IPS-15b (cell line): Measurements from ENCODE around the gene PUSL1.
A peak's percentile ranks its signal among the peaks of the same experiment; 100 is the strongest.

Experiments
- H3K27me3 ChIP-seq: one replicate; pipeline ENCODE4 v1.6.1; 2013; ENCODE audit warnings: low read length; ENCODE audit not compliant: control insufficient read depth, insufficient read depth
- H3K36me3 ChIP-seq: one replicate; pipeline ENCODE4 v1.6.1; 2013; ENCODE audit warnings: low read length; ENCODE audit not compliant: control insufficient read depth, insufficient read depth
- H3K4me1 ChIP-seq: one replicate; pipeline ENCODE4 v1.6.1; 2013; ENCODE audit warnings: mild to moderate bottlenecking, low read length; ENCODE audit not compliant: control insufficient read depth, insufficient read depth
- H3K4me3 ChIP-seq: one replicate; pipeline ENCODE4 v1.5.1; 2013; ENCODE audit warnings: low read depth, low read length
- H3K9ac ChIP-seq: one replicate; pipeline ENCODE4 v1.6.1; 2013; ENCODE audit warnings: low read depth, mild to moderate bottlenecking, low read length
- H3K9me3 ChIP-seq: one replicate; pipeline ENCODE4 v1.6.1; 2013; ENCODE audit warnings: mild to moderate bottlenecking, low read length; ENCODE audit not compliant: control insufficient read depth, insufficient read depth

PUSL1 gene

DNA sequence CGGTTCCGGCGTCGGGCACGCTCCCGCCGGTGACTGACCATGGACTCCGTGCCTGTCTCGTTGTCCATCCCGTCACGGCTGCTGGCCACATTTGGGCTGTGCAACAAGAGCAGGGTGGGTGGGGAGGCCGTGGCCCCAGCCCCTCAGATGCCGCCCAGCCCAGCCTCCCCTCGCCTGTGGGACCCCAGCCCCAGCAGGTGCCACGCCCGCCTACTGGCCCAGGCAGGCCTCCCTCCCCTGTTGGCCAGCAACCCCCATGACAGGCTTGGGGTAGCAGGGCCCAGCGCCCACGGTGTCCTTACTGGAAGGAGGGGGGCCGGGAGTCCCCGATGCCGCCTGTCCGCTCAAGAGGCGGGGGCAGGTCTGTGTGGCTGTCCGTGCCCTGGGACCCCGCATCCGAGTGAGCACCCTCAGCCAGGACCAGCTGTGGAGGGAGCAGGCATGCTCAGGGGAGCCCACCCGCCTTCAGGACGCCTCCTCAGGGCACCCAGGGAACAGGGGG, 33.7 kb downstream of the PUSL1 start:
- no peak overlapping the region for H3K9ac ChIP-seq
- peaks cover 29% of the 10 kb centered on the region for H3K36me3 ChIP-seq
- H3K27me3 ChIP-seq, result no peaks in the 10 kb centered on the region
- H3K4me1 ChIP-seq, result no peaks in the 10 kb centered on the region
- no peak overlapping the region for H3K4me3 ChIP-seq
- H3K9me3 ChIP-seq, result no peaks in the 10 kb centered on the region

GRCh38 chr1:1342584-1343115, 34.3 kb downstream of the PUSL1 start:
- H3K9ac ChIP-seq, result no peak overlapping the region
- no peak overlapping the region for H3K4me3 ChIP-seq
- H3K9me3 ChIP-seq, result no peaks in the 10 kb centered on the region
- peaks cover 26% of the 10 kb centered on the region for H3K36me3 ChIP-seq
- no peaks in the 10 kb centered on the region for H3K27me3 ChIP-seq
- H3K4me1 ChIP-seq, result no peaks in the 10 kb centered on the region

DNA sequence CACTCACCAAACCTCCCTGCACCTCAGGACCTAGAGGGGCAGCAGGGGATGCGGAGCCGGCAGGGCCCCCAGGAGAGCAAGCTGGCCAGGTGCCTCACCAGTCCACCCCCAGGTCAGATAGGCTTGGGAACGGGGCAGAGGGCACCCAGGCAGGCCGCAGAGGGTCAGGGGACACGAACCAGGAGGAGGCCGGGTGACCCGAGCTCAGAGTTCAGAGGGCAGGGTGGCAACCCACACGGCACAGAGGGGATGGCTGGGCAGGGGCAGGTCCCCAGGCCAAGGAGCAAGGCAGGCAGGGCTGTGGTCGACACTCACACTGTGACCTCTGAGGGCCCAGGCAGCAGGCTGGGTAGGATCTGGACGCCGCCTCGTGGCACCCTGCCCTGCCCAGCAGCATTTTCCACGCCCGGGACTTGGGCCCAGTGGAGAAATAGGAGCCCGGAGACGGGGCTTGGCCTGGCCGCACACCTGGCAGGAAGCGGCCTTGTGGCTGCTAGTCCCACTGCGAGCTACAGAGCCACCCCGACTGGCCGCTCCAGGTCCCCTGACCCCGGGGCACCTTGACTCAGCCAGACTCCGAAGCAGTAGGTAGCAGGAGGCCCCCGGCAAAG, 35.5 kb downstream of the PUSL1 start:
- H3K4me1 ChIP-seq, result peaks cover 2% of the 10 kb centered on the region
- H3K4me3 ChIP-seq, result no peak overlapping the region
- H3K27me3 ChIP-seq, result no peaks in the 10 kb centered on the region
- no peak overlapping the region for H3K9ac ChIP-seq
- peaks cover 16% of the 10 kb centered on the region for H3K36me3 ChIP-seq
- H3K9me3 ChIP-seq, result no peaks in the 10 kb centered on the region

- Histone ChIP-seq H3K9me3 (no peaks in the 10 kb centered on the region), H3K4me1 (peaks cover 2% of the 10 kb centered on the region), H3K9ac (no peak overlapping the region), H3K4me3 (no peak overlapping the region), H3K27me3 (no peaks in the 10 kb centered on the region), H3K36me3 (peaks cover 11% of the 10 kb centered on the region)
These were observed 36.4 kb downstream of the PUSL1 start for GRCh38 chr1:1344655-1345361.

GRCh38 chr1:1345384-1345783, 37.0 kb downstream of the PUSL1 start:
- Histone ChIP-seq H3K9ac (no peak overlapping the region), H3K4me1 (peaks cover 2% of the 10 kb centered on the region), H3K9me3 (no peaks in the 10 kb centered on the region), H3K4me3 (no peak overlapping the region), H3K36me3 (peaks cover 11% of the 10 kb centered on the region), H3K27me3 (no peaks in the 10 kb centered on the region)

DNA sequence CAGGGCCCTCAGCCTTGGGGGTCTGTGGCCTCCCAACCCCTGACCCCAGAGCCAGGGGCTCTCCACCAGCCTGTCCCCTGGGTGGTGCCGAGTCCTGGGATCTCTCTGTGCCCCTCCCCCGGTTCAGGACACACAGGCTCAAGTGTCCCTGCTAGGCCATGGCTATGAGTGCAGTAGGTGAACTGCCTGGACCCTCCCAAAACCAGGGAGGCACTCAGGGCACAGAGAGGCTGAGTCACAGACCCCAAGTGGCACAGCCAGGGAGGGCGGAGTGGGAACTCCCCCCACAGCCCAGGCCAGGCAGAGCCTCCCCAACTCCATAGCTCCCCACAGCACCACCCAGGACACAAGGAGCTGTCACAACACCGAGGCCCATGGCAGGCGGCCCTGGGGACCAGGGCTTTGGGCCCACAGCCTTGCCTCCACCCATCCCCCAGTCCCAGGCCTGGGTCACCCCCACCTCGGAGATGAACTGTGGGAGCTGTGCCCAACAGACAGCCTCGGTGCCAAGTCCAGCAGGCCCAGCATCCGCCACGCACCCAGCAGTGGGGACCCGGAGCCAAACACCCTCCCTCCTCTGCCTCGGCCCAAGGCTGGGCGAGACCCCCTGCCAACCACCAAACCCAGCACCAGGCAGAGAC, 37.6 kb downstream of the PUSL1 start:
- Histone ChIP-seq H3K4me1 (peaks cover 2% of the 10 kb centered on the region), H3K9me3 (no peaks in the 10 kb centered on the region), H3K36me3 (peaks cover 6% of the 10 kb centered on the region), H3K9ac (peak overlapping the region; percentile 54), H3K4me3 (no peak overlapping the region), H3K27me3 (no peaks in the 10 kb centered on the region)

- H3K9ac ChIP-seq, result no peak overlapping the region
- H3K36me3 ChIP-seq, result peaks cover under 1% of the 10 kb centered on the region
- peaks cover 2% of the 10 kb centered on the region for H3K4me1 ChIP-seq
- H3K27me3 ChIP-seq, result no peaks in the 10 kb centered on the region
- H3K9me3 ChIP-seq, result no peaks in the 10 kb centered on the region
- no peak overlapping the region for H3K4me3 ChIP-seq
These were observed 38.1 kb downstream of the PUSL1 start for GRCh38 chr1:1346501-1346890.

- no peaks in the 10 kb centered on the region for H3K27me3 ChIP-seq
- peak overlapping the region; percentile 52 for H3K4me3 ChIP-seq
- peaks cover 2% of the 10 kb centered on the region for H3K4me1 ChIP-seq
- no peaks in the 10 kb centered on the region for H3K9me3 ChIP-seq
- H3K36me3 ChIP-seq, result no peaks in the 10 kb centered on the region
- no peak overlapping the region for H3K9ac ChIP-seq
These were observed 38.7 kb downstream of the PUSL1 start for GRCh38 chr1:1347026-1347595.

DNA sequence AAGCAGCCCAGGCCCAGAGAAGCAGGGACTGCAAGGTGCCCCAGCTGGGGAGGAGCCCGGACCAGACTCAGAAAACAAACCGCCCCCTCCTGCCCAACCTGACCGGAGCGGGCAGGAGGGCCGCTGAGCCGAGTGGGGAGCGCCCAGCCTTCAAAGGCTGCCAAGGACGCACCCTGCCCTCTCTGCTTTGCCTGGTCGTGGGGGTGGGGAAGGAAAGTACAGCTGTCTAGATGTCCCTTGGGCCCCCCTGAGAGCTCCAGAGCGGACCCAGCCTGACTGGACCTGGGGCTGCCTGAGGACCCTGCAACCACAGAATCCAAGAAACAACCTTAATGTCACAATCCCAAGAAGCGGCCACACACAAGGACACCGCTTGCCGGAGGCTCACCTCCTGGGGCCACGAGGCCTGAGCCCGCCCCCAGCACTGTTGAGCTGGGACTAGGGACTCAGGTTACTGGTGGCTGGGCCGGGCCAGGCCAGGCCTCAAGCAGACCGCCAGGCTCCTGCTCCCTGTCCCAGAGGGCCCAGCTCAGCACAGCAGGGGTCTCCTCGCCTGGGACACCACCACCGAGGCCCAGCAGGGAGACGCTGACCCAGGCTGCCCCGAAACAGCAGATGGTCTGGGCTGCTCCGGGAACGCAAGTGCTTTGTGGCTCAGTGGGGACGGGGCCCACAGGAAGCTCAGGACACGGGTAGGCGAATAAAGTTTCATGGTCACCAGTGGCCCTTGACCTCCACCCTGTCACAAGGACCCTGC, 39.4 kb downstream of the PUSL1 start:
- H3K27me3 ChIP-seq, result no peaks in the 10 kb centered on the region
- no peaks in the 10 kb centered on the region for H3K9me3 ChIP-seq
- H3K4me3 ChIP-seq, result peak overlapping the region; percentile 52
- H3K4me1 ChIP-seq, result peaks cover 2% of the 10 kb centered on the region
- H3K36me3 ChIP-seq, result no peaks in the 10 kb centered on the region
- peak overlapping the region; percentile 24 for H3K9ac ChIP-seq

DNA sequence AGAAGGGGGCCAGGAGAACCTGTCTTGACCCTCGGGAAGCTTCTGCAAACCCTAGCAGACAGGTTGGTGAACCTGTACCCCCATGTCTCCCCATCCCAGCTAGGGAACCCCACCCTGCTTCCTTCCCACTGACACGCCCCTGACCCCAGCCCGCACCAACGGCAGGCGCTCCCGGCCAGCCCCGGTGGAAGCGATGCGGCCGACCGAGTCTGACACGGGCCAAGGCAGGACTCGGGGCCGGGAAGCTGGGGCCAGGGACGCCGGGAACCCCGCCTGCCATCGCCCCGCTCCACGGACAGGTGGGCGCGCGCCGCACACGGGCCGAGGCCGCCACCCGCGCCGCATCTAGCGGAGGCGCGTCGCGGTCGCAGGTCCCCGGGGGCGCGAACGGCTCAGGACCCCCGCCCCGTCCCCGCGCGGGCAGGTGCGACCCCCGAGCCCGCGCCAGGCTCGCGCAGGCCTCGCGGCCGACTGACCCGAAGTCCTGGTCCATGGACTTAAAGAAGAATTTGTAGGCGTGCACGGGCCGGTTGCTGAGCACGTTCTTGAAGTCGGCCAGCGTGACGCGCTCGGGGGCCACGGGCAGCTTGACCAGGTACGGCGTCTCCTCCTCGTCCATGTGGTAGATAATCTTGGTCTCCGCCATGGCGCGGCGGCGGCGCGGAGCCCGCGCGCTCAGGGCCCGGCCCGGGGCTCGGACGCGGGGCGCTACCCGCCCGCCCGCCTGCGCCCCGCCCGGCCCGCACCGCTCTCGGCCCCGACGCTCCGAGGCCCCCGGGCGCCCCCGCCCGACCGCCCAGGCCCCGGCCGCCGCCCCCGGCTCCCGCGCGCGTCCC, 40.2 kb downstream of the PUSL1 start:
- Histone ChIP-seq H3K36me3 (no peaks in the 10 kb centered on the region), H3K9ac (peak overlapping the region; percentile 24), H3K4me1 (peaks cover 2% of the 10 kb centered on the region), H3K27me3 (no peaks in the 10 kb centered on the region), H3K4me3 (peak overlapping the region; percentile 52), H3K9me3 (no peaks in the 10 kb centered on the region)
